GM19438 (cell line): ENCODE measurements around the gene ARF1.

Experiments
- ATAC-seq: cut with Tn5 transposase; IDR thresholded peaks from one replicate; pipeline ENCODE4 v1.9.1; 2021; ENCODE audit warnings: low read depth; ENCODE audit not compliant: unreplicated experiment

Gene ARF1

DNA sequence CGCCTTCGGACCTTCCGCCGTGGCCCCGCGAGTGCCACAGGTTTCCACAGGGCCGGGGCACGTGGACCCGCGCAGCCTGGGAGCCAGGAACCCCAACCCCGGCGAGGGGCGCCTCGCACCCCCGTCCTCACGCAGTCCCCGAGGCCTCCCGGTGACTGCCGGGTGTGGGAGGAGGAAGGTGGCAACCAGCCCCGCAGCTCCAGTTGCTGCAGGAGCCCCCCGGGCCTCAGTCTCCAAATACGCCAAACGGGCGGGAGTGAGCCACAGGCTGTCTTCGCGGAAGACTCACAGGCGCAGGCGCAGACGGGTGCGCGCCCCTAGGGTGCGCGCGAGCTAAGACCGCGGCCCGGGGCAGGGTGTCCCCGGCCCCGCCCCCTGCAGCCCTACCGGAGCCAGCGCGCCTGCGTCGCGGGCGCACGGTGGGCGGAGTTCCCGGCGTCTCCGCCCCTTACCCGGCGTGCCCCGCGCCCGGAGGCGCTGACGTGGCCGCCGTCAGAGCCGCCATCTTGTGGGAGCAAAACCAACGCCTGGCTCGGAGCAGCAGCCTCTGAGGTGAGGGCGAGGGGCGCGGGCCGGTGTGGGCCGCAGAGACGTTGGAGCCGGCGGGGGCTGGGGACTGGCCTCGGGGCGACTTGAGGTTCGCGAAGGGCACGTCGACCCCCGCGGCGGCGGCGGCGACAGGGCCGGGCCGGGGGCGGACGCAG is at the start of gene ARF1:
ARF1 (plus strand) TSS at position 495 of the 704 bp plus-strand sequence. CDS start 14,407 bp downstream, outside the sequence.
- peak; percentile 71 for ATAC-seq

DNA sequence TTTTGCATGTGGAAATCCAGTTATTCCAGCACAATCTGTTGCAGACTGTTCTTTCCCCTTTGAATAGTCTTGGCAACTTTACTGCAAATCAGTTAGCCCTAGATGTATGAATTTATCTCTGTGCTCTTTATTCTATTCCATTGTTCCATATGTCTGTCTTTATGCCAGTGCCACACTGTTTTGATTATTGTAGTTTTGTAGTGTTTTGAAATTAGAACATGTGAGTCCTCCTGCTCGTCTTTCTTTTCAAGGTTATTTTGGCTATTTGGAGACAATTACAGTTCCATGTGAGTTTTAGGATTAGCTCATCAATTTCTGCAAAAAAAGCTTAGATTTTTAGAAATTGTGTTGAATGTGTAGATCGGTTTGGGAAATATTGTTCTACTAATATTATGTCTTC is 49.1 kb upstream of the ARF1 start:
- ATAC-seq: no peak

DNA sequence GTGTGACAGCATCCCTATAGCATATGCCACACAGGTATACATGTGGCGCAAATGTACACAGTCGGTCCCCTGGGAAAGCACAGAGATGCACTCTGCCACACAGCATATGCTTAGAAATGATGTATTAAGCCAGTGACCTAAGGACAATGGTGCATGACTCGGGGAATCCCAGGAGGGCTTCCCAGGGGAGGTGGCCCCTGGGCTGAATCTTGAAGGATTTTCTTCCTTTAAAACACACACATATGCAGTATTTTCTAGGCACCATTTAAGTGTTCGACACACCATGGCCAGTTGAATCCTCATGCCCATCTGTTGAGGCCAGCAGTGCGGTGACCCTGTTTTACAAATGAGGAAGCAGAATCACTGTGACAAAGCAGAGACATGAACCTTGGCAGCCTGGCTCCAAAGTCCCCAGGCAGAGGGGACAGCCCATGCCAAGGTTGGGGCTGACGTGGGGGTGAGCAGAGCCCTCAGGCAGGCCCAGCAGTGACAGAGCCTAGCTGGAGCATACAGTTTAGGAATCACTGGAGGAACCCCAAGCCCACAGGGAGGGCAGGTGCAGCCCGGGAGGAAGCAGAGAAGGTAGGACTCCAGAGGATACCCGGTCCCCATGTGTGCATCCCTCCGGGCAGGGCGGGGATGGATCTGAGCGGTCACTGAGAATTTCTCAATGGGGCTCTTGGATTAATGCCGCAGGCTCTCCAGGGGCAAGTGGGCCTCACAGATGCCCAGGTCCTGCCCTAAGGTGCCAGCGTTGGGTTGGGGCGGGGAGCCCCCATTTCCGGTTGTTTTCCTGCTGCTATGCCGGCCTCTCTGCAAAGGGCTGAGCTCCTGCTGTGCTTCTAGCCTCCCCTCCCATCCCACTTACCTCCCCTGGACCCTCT is 47.3 kb upstream of the ARF1 start:
- ATAC-seq: no peak

DNA sequence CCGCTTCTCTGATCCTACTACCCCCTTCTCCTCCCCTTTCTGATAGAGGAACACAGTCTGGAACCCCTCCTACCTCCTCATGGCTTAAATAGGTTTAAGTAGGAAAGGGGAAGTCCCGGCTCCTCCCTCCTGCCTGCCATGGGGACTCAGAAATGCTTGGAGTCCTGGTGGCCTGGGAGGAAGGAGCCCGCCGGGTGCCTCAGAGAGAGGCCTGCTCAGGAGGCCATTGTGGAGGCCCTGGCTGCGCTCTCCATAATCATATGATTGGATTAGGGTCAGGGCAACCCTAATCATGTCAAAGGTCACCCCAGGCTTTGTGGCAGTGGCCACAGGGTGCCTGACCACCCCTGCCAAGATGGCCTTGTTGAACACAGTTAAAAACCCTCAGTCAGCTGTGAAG is 46.7 kb upstream of the ARF1 start:
- ATAC-seq: no peak

DNA sequence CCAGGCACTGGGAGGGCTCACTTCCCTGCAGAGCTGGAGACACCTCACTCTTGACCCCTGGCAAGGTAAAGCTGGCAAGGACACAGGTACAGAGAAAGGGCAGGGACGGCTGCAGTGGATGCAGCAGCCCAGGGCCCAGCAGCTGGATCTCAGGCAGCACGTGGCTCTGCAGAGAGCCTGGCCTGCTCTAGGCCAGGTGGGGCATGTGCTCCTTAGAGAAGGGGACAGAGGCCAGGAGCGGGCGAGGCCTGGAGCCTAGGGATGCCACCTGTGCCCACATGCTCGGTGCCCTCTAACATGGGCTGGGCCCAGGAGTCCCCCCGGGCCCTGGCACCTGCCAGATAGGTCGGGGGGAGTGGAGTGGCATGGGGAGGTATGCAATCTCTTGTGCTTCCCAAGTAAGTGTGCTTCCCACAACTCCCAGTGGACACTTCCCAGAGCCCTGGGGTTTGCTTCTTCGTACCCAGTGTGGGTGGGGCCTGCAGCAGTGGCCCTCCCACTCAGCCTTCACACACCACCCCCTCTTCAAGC is 45.7 kb upstream of the ARF1 start:
- no peak for ATAC-seq

DNA sequence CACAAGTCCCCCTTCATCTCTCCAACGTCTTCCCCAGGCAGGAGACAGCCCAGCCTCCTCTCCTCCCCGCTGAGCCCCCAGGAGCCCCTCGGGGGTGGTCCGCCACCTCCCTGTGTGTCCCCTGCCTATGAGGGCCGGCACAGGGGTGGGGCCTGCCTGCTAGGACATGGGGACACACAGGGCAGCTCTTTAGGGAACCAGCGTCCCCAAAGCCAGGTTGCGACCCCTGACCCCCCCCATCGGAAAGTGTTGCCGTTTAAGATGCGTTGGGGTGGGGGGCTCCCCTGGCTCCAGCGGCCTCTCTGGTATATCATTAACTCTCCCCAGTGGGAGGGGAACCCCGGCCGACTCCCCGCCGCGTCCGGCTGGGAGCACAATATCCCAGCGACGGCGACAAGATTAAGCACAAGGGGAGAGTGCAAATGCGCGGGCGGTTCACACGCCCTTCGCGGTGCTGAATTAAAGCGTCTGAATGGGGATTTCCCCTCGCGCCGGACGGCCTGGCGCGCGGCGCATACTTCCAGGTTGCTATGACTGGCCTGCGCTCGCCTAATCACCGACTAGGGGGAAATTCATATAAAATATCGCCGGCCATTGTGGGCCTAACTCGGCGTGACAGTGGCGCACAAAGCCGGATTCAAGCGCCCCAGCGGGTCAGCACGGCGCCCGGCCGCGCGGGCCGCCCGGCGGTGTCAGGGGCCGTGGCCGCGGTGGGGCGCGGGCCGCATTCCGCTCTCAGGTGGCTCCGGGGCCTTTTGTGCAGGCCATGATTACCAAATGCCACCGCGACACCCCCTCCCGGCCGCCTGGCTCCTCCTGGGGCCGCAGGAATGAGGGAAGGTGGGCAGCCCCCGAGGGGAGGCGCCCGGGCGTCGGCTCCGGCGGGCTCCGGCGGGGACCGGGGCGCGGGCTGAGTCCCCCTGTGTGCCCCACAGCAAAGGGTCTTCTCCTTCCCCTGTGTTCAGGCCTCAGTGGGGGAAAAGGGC is 44.8 kb upstream of the ARF1 start:
- no peak for ATAC-seq

DNA sequence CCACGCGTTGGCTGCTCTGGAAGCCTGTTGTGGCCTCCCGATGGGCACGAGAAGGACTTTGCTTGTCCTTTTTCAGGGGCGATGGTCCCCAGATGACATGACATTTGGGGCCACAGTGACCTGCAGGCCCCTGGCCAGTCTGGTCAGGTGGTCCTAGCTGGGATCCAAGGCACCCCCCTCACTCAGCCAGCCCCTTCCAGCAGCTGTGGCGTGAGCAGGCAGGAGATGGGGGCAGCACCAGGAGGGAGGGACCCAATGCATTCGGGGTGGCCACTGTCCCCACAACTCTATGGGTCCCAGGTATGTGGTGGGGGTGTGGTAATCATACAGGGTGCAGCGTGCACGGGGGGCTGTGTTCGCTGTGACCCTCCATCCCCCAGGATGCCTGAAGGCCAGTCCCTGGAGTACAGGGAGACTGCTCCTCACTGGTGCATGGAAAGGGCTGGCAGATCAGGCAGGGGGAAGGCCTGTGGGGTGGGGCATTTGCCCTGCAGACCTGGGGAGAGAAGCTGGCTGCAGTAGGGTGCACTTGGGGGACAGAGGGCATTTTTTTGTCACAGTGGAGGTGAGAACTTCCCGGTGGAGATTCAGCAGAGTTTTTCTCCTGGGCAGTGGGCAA is 44.0 kb upstream of the ARF1 start:
- ATAC-seq: no peak

DNA sequence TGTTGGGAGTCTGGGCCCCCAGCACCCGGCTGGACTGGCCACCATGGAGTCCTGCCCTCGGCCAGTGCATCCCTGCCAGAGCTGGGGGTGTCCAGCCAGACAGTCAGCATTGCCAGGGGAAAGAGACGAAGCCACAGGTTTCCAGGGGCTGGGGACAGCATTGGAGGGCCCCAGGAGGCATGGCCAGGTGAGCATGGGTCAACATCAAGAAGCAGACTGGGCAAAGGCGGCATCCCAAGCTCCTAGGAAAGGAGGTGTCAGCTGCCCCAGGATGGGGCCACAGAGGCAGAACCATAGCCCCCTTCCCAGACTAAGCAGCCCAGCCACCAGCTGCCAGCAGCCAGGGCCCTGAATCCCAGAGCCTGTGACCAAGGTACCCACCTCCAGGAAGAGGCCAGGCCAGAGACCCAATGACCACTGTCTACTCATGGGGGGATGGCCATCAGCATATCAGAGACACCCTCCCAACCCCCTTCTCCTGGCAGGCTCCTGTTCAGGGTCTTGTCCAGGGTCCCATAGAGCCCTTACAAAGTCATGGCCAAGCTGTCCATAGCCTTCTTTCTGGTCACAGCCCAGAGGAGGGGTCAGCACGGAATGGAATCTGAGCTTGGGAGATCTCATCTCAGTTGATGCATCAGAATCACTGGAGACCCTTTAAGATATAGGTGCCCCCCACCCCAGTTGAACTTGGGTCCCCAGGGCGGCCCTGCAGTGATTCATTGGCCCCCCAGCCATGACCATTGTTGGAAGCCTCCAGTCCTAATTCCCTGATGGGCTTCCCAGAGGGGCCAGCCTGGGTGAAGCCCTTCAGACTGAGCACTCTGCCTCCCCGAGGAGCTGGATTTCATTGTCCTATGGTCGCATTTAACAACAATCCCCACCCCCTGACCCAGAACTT is 43.3 kb upstream of the ARF1 start:
- ATAC-seq: no peak

DNA sequence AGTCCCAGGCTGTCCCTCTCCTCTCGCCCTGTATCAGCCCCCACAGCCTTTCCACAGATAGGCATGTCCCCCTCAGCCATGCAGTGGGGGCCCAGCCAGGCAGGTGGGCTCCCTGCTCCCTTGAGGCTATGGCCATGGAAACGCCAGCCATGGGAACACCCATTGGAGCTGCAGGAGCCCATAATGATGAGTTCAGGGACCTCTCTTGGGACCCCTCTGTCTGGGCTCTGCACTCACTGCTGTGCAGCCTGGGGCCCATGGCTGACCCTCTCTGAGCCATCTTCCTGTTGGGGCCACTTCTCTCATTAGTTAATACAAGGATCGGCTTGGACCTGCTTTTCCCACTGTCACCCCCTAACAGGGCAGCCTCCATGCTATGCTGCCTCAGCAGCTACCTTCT is 42.5 kb upstream of the ARF1 start:
- no peak for ATAC-seq

DNA sequence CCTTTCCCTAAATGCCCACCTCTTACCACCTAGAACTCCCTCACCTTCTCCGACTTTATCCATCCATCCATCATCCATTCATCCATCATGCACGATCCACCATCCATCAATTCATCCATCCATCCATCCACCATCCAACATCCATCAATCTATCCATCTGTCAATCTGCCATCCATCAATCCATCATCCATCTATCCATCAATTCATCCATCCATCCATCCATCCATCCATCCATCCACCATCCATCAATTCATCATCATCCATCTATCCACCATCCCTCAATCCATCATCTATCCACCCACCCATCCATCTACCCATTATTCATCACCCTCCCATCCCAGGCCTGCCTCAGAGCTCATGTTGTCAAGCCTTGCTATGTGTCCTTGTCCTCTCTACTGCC is 41.2 kb upstream of the ARF1 start:
- no peak for ATAC-seq

DNA sequence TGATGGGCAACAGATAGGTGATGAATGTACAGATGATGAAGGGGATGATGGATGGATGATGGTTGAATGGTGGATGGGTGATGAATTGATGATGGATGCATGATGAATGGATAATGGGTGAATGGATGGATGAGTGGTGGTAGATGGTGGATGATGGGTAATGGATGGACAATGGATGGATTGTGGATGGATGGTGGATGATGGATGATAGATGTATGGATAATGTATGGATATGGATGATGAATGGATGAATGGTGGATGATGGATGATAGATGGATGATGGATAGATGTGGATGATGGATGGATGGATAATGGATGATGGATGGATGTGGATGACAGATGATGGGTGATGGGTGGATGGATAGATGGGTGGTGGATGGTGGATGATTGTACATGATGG is 40.0 kb upstream of the ARF1 start:
- no peak for ATAC-seq

DNA sequence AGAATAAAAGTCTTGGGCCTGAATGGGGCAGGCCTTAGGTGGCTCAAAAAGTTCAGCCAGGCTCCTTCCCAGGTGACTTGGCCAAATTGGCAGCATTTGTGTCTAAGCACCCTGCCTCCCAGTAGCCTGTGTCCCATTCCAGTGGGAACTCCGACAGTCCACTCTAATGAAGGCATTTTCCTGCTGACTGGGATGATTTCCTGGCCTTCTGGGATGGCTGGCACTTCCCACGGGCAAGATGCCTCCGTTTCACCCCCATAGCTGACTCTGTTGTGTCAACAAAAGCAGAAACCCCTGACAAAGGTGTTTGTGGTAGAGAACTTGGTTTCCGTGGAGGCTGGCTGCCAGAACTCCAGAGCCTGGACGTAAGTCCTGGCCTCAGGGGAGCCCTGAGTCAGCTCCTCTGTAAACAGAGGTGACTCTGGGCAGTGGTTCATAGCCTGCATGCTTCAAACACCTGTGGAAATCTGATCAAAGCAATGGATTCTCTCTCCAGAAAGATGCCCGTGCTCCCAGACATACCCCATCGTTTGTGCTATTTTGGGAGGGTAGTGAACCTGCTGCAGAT is 39.1 kb upstream of the ARF1 start:
- no peak for ATAC-seq

DNA sequence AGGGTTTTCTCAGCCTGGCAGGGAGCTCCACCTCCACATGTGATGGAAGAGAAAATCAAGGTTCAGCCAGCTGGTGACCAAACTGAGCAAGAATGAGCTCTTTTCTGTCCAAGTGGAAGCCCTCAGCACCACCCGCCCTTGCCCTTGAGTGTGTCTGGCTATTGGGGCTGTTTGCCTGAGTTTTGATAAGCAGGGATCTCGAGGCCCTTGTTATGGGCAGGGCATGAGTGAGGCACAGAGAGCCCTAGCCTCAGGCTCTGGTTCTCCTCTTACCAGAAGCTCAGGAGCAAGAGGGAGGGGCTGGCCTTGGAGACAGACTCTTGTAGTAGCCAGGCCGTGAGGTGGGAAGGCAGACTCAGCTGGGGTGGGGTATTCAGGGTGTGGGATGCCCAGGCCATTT is 37.5 kb upstream of the ARF1 start:
- no peak for ATAC-seq

DNA sequence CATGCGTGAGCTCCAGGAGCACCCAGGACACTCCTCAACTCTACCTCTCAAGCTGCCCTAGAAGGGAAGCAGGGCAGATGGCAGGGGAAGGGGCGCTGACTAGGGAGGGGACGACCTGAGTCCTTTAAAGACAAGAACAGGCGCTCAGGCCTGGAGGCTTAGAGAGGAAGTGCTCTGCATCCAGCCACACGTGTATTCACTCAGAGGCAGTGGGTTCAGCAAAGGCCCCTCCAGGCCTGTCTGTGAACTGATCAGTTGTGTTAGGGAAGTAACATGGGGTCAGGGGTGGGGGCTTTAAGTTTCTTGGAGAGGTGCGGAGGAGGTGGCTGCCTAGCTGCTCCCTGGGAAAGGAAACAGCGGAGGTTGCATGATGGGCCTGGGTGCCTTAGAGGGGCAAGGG is 37.1 kb upstream of the ARF1 start:
- ATAC-seq: no peak

DNA sequence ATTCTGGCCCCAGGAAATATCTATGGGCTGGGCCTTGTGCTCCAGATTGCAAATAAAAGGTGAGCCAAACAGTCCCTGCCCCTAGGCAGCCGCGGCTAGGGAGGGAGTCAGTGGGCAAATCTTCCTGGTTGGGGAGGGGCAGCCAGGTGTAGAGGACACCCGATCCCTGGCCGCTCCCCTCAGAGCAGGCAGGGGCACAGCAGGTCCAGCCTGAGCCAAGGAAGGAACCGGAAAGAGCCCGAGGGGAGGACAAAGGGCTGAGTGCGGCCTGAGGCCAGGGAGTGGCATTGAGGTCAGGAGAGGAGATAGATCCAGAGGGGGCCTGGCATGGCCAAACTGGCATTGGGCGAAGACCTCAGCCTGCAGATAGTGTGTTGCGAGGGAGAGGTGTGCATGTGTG is 36.6 kb upstream of the ARF1 start:
- ATAC-seq: no peak

DNA sequence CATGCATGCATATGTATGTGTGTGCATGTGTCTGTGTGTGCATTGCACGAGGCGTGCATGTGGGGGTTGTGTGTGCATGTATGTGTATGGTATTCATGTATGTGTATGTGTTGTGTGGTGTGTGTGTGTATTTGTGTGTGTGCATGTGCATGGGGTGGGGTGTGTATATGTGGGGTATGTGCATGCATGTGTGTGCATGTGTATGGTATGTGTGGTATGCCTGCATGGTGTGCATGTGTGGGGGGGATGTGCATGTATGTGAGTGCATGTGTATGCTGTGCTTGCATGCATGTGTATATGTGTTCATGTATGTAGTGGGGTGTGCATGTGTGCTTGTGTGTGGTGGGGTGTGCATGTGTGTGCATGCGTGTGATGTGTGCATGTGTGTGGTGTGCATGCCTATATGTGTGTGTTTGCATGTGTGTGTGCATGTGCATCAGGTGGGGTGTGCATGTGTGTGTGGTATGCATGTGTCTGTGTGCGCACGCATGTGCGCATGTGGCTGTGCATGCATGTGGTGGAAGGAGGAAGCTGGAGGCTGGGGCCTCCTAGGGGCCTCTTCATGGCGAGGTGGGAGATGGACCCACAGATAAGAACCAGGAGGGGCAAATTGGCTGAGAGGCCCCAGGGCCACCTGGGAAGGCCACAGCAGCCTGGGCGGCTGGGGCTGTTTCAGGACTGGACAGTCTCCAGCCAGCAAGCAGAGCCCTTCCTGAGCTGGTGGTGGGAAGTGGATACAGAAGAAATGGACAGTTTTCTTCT is 35.9 kb upstream of the ARF1 start:
- ATAC-seq: no peak

DNA sequence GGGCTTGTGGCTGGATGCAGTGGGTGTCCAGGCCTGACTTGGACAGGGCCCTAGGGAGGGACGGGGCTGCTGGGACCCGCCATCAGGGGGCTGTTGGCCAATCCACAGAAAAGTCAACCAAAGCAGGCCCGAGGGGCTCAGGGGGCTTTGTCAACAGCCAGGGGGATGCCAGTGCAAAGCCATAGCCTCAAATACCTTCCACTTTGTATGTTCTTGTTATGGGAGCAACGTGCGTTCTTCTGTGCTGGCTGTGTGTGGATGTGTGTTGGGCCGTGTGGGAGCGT is 35.4 kb upstream of the ARF1 start:
- ATAC-seq: no peak

DNA sequence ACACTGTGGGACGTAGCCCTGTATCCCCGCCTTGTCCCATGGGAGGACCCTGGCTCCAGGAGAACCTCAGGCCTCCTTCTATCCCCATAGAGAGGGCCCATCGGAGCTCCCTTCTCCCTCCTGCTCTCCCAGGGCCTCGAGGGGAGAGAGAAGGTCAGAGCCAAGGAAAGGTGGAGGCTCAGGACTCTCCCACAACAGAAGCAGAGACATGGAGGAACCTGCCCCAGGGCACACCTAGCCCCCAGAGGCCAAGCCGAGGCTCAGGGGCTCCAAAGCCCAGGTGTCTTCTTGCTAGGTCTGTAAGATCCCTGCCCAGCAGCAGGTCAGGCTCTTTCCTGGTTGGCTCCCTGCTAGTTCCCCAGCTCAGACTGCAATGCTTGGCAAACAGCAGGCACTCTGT is 34.4 kb upstream of the ARF1 start:
- no peak for ATAC-seq
